HCT116 (cell line): ENCODE measurements around the gene TNRC6C. TPM values are rescaled to one million over a fixed set of nuclear protein-coding genes. Genes with fewer than 3 reads are reported as not detected.

Experiments used
- ATAC-seq: fragments of 200-7000 bp; cut with Tn5 transposase; 2 replicates; pipeline ENCODE4 v1.9.1; 2020; ENCODE audit warnings: mild to moderate bottlenecking, moderate library complexity
- BruUV-seq: library from RNA; stranded (reverse); fragments of 400-500 nt; replicated peaks from 2 replicates; lab custom pipeline; 2021; lab: Mats Ljungman, UMichigan
- CTCF ChIA-PET: fragments of 300-600 bp; sonication (Branson Sonifier 250); formaldehyde crosslinking; loops from one replicate; lab custom pipeline; 2021; ENCODE audit warnings: antibody characterized with exemption; lab: Charles Lee
- POLR2A ChIA-PET: fragments of 300-600, 350-600 bp; sonication (Branson Sonifier 250); formaldehyde crosslinking; loops from one replicate; lab custom pipeline; 2021; ENCODE audit warnings: antibody characterized with exemption; lab: Charles Lee
- RAD21 ChIA-PET, 2 experiments: fragments of 300-600 bp; sonication (Branson Sonifier 250); formaldehyde crosslinking; loops; one replicate each; lab custom pipeline; 2023; ENCODE audit warnings: low total read pairs in 2 of 2; ENCODE audit not compliant: uncharacterized antibody in 2 of 2, unreplicated experiment in 2 of 2, low non-redundant PET in 1 of 2; lab: Charles Lee
- DNase-seq: peaks from one replicate; pipeline ENCODE4 v3.0.0-alpha.2; 2010; ENCODE audit warnings: low read depth, low spot score
- H2AFZ ChIP-seq: fragments of 200-600 bp; shearing (Covaris generic), sonication (generic); 2 replicates; pipeline ENCODE4 v1.6.1; 2017; ENCODE audit warnings: low read depth, mixed run types, mixed read lengths, antibody characterized with exemption, low read length; ENCODE audit not compliant: poor library complexity, severe bottlenecking
- H3K27ac ChIP-seq: 2 replicates; pipeline ENCODE4 v1.5.1; 2012; ENCODE audit warnings: low read depth, low read length
- H3K27me3 ChIP-seq: fragments of 200-600 bp; sonication (generic); 2 replicates; pipeline ENCODE4 v1.6.1; 2016; ENCODE audit warnings: mixed run types, low read length, mixed read lengths; ENCODE audit not compliant: insufficient read depth
- H3K36me3 ChIP-seq, 2 experiments: fragments of 200-500 bp in 1 of 2; fragments of 200-600 bp in 1 of 2; sonication (Bioruptor generic) in 1 of 2; sonication (generic) in 1 of 2; 2 replicates each; pipeline versions ENCODE4 v1.5.1 to v1.6.1; 2014 to 2016; ENCODE audit warnings: low read length in 2 of 2, inconsistent platforms in 1 of 2, mixed read lengths in 1 of 2, mixed run types in 1 of 2; ENCODE audit not compliant: insufficient read depth in 2 of 2, control insufficient read depth in 1 of 2
- H3K4me1 ChIP-seq, 2 experiments: fragments of 200-600 bp in 1 of 2; sonication (generic) in 1 of 2; 2 replicates each; pipeline versions ENCODE4 v1.5.1 to v1.6.1; 2012 to 2017; ENCODE audit warnings: low read length in 2 of 2, inconsistent platforms in 1 of 2, mild to moderate bottlenecking in 1 of 2, mixed read lengths in 1 of 2, mixed run types in 1 of 2, moderate library complexity in 1 of 2; ENCODE audit not compliant: insufficient read depth in 2 of 2, control insufficient read depth in 1 of 2
- H3K4me2 ChIP-seq: fragments of 200-600 bp; sonication (generic); 2 replicates; pipeline ENCODE4 v1.6.1; 2017; ENCODE audit warnings: mixed run types, low read length, mixed read lengths
- H3K4me3 ChIP-seq, 2 experiments: fragments of 200-600 bp in 1 of 2; sonication (generic) in 1 of 2; replicated peaks in 1 of 2; 2 replicates each; pipeline ENCODE4 v1.5.1; 2011 to 2016; ENCODE audit warnings: low read length in 2 of 2, control low read depth in 1 of 2, low read depth in 1 of 2, mild to moderate bottlenecking in 1 of 2, mixed read lengths in 1 of 2, mixed run types in 1 of 2
- H3K79me2 ChIP-seq: fragments of 200-600 bp; sonication (generic); 2 replicates; pipeline ENCODE4 v1.6.1; 2017; ENCODE audit warnings: mild to moderate bottlenecking, mixed run types, low read length, moderate library complexity, mixed read lengths; ENCODE audit not compliant: insufficient read depth
- H3K9ac ChIP-seq: fragments of 200-600 bp; sonication (generic); 2 replicates; pipeline ENCODE4 v1.6.1; 2016; ENCODE audit warnings: low read length, mixed read lengths
- H3K9me2 ChIP-seq: fragments of 200-600 bp; sonication (generic), shearing (Covaris generic); 2 replicates; pipeline ENCODE4 v1.6.1; 2017; ENCODE audit warnings: mixed run types, mild to moderate bottlenecking, moderate library complexity; ENCODE audit not compliant: insufficient read depth
- H3K9me3 ChIP-seq, 2 experiments: fragments of 200-500 bp in 1 of 2; fragments of 200-600 bp in 1 of 2; sonication (Bioruptor generic) in 1 of 2; sonication (generic) in 1 of 2; 2 replicates each; pipeline ENCODE4 v1.6.1; 2014 to 2017; ENCODE audit warnings: low read length in 2 of 2, mixed read lengths in 2 of 2, inconsistent platforms in 1 of 2, low read depth in 1 of 2, mild to moderate bottlenecking in 1 of 2, mixed run types in 1 of 2, moderate library complexity in 1 of 2; ENCODE audit not compliant: control insufficient read depth in 1 of 2, insufficient read depth in 1 of 2
- H4K20me1 ChIP-seq: fragments of 200-600 bp; sonication (generic), shearing (Covaris generic); 2 replicates; pipeline ENCODE4 v1.6.1; 2017; ENCODE audit warnings: mixed run types, mild to moderate bottlenecking, moderate library complexity; ENCODE audit not compliant: insufficient read depth
- ATF3 ChIP-seq: IDR thresholded peaks from 2 replicates; pipeline ENCODE4 v1.6.1; 2012
- CEBPB ChIP-seq: IDR thresholded peaks from 2 replicates; pipeline ENCODE4 v1.6.1; 2012; ENCODE audit warnings: low read depth
- CTCF ChIP-seq, 3 experiments: fragments of 200-600 bp in 1 of 3; sonication (generic) in 1 of 3; IDR thresholded peaks in 2 of 3; conservative IDR thresholded peaks in 1 of 3; 2 replicates each; pipeline ENCODE4 v1.5.1; 2012 to 2017; ENCODE audit warnings: low read depth in 2 of 3, low read length in 2 of 3, antibody characterized with exemption in 1 of 3, borderline replicate concordance in 1 of 3, control low read depth in 1 of 3, mild to moderate bottlenecking in 1 of 3, mixed read lengths in 1 of 3, mixed run types in 1 of 3, moderate library complexity in 1 of 3; ENCODE audit not compliant: insufficient read depth in 1 of 3
- EGR1 ChIP-seq: IDR thresholded peaks from 2 replicates; pipeline ENCODE4 v1.6.1; 2012; ENCODE audit warnings: low read depth
- EZH2 ChIP-seq: fragments of 200-600 bp; sonication (generic); IDR thresholded peaks from 2 replicates; pipeline ENCODE4 v1.6.1; 2017; ENCODE audit warnings: antibody characterized with exemption, mixed run types
- EZH2phosphoT487 ChIP-seq: fragments of 200-600 bp; IDR thresholded peaks from 2 replicates; pipeline ENCODE4 v1.6.1; 2018; ENCODE audit warnings: antibody characterized with exemption, borderline replicate concordance
- FOSL1 ChIP-seq: IDR thresholded peaks from 2 replicates; pipeline ENCODE4 v1.6.1; 2012; ENCODE audit warnings: low read depth
- JUND ChIP-seq: IDR thresholded peaks from 2 replicates; pipeline ENCODE4 v1.6.1; 2012
- POLR2A ChIP-seq: IDR thresholded peaks from 2 replicates; pipeline ENCODE4 v1.7.0; 2011; ENCODE audit warnings: borderline replicate concordance; ENCODE audit not compliant: insufficient read depth, insufficient read length; ENCODE audit errors: extremely low read depth
- POLR2AphosphoS5 ChIP-seq: IDR thresholded peaks from 2 replicates; pipeline ENCODE4 v1.6.1; 2011; ENCODE audit warnings: mild to moderate bottlenecking, low read depth, low read length, moderate library complexity
- RAD21 ChIP-seq: IDR thresholded peaks from 2 replicates; pipeline ENCODE4 v1.6.1; 2012; ENCODE audit warnings: low read depth, mild to moderate bottlenecking
- SIN3A ChIP-seq: IDR thresholded peaks from 2 replicates; pipeline ENCODE4 v1.6.1; 2012; ENCODE audit warnings: low read depth
- SRF ChIP-seq: IDR thresholded peaks from 2 replicates; pipeline ENCODE4 v1.6.1; 2012; ENCODE audit warnings: low read depth
- TCF7L2 ChIP-seq: IDR thresholded peaks from 2 replicates; pipeline ENCODE4 v1.7.0; 2011; ENCODE audit warnings: borderline replicate concordance, inconsistent platforms; ENCODE audit not compliant: insufficient read depth, insufficient read length; ENCODE audit errors: extremely low read depth
- ZFX ChIP-seq: fragments of 450-650 bp; IDR thresholded peaks from 2 replicates; pipeline ENCODE4 v1.6.1; 2017
- intact Hi-C: fragments of 100-400 bp; cut with micrococcal nuclease; formaldehyde crosslinking; loops from 2 replicates; pipeline ENCODE4 v1.10.0; 2022
- total RNA-seq: library from RNA; stranded (reverse); gene quantifications from one replicate; pipeline ENCODE4 v1.2.1, GENCODE V29; 2021; ENCODE audit not compliant: unreplicated experiment

Gene TNRC6C
- total RNA-seq, 1 experiment from 2014 or later = 23.4 TPM

GRCh38 chr17:78075011-78075410 lies 116.5 kb downstream of the TNRC6C start:
- DNase-seq = no peak
- no peak overlapping the region for H3K27ac ChIP-seq
- no peak overlapping the region for H2AFZ ChIP-seq
- ATAC-seq = no peak
- no peak overlapping the region for H3K4me2 ChIP-seq
- ChIA-PET CTCF (no interaction called here), POLR2A (no interaction called here), RAD21 (no interaction called here)
- no TSS peak for BruUV-seq
- H3K4me1 ChIP-seq = no peaks in the 10 kb centered on the region
- H3K79me2 ChIP-seq = no peaks in the 10 kb centered on the region
- no peaks in the 10 kb centered on the region for H3K27me3 ChIP-seq
- H3K36me3 ChIP-seq = peaks cover 10 to 20% of the 10 kb centered on the region in 2 experiments; a peak in 2 of 4 replicates
- no peaks in the 10 kb centered on the region for H4K20me1 ChIP-seq
- TF ChIP-seq JUND (no peak), CEBPB (no peak), EZH2 (no peak), SRF (no peak), EZH2phosphoT487 (no peak), EGR1 (no peak), RAD21 (no peak), POLR2AphosphoS5 (no peak), SIN3A (no peak), ZFX (no peak), FOSL1 (no peak), POLR2A (no peak), CTCF (IDR thresholded peaks at IDR 0.05 in 2 of 3, conservative IDR thresholded peaks at IDR 0.05 in 1 of 3; ENCODE audit: borderline replicate concordance in 1 of 3, insufficient read depth in 1 of 3, low read depth in 2 of 3, low read length in 2 of 3) (no peak), TCF7L2 (no peak), ATF3 (no peak)
- no peaks in the 10 kb centered on the region for H3K9me3 ChIP-seq
- intact Hi-C loops = no loop called here
- no peaks in the 10 kb centered on the region for H3K9me2 ChIP-seq
- no peak overlapping the region for H3K9ac ChIP-seq
- no peak overlapping the region for H3K4me3 ChIP-seq
